Nephron progenitor cell (in vitro differentiated cells): ENCODE results near the gene GRK5.

Experiments used
- DNase-seq: peaks from one replicate; pipeline ENCODE4 v3.0.0; 2021
- H3K27ac Mint-ChIP-seq: 2 replicates; pipeline ENCODE4 v1.8.0; 2021; ENCODE audit warnings: mild to moderate bottlenecking, moderate library complexity, mixed read lengths
- H3K27me3 Mint-ChIP-seq: 2 replicates; pipeline ENCODE4 v1.8.0; 2021; ENCODE audit warnings: mild to moderate bottlenecking, low read depth, mixed read lengths; ENCODE audit not compliant: poor library complexity
- H3K36me3 Mint-ChIP-seq: 2 replicates; pipeline ENCODE4 v1.8.0; 2021; ENCODE audit warnings: low read depth, mixed read lengths
- H3K4me1 Mint-ChIP-seq: 2 replicates; pipeline ENCODE4 v1.8.0; 2021; ENCODE audit warnings: mixed read lengths
- H3K4me3 Mint-ChIP-seq: 2 replicates; pipeline ENCODE4 v1.8.0; 2021; ENCODE audit warnings: mild to moderate bottlenecking, moderate library complexity, mixed read lengths
- H3K9me3 Mint-ChIP-seq: 2 replicates; pipeline ENCODE4 v1.8.0; 2021; ENCODE audit warnings: mild to moderate bottlenecking, moderate library complexity, mixed read lengths
- TF ChIP-seq, protein P1 (sequence below): fragments of 200-600 bp; sonication (generic); IDR thresholded peaks from 2 replicates; pipeline ENCODE4 v1.5.0; 2021; ENCODE audit warnings: antibody characterized with exemption

Gene GRK5

GRCh38 chr10:119278126-119278709 lies 70.8 kb downstream of the GRK5 start:
- H3K27me3 Mint-ChIP-seq: peaks cover 7% of the 10 kb centered on the region
- no peak for DNase-seq
- H3K27ac Mint-ChIP-seq: no peak overlapping the region
- H3K4me3 Mint-ChIP-seq: no peak overlapping the region
- peaks cover 6% of the 10 kb centered on the region for H3K9me3 Mint-ChIP-seq
- TF ChIP-seq, protein P1, sequence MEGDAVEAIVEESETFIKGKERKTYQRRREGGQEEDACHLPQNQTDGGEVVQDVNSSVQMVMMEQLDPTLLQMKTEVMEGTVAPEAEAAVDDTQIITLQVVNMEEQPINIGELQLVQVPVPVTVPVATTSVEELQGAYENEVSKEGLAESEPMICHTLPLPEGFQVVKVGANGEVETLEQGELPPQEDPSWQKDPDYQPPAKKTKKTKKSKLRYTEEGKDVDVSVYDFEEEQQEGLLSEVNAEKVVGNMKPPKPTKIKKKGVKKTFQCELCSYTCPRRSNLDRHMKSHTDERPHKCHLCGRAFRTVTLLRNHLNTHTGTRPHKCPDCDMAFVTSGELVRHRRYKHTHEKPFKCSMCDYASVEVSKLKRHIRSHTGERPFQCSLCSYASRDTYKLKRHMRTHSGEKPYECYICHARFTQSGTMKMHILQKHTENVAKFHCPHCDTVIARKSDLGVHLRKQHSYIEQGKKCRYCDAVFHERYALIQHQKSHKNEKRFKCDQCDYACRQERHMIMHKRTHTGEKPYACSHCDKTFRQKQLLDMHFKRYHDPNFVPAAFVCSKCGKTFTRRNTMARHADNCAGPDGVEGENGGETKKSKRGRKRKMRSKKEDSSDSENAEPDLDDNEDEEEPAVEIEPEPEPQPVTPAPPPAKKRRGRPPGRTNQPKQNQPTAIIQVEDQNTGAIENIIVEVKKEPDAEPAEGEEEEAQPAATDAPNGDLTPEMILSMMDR: no peak
- peaks cover 48% of the 10 kb centered on the region for H3K4me1 Mint-ChIP-seq
- H3K36me3 Mint-ChIP-seq: peaks cover 14% of the 10 kb centered on the region

DNA sequence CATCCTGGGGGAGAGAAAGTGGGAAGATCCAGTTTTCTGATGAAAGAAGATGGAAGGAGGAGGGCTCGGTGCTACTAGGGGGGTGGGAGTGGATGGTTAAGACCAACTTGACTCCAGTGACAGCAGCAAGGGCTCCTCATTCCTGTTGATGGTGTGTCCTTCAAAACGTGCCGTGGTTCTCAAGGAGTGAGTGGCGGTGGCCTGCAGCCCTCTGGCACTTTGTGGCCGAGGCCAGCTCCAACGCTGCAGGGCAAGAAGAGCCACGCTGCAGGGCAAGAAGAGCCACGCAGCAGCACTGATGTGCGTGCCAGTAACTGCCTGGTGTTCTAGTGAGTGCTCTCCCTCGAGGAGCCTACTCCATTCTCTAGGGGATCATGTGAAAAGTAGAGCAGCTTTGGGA lies 72.1 kb downstream of the GRK5 start:
- Mint-ChIP-seq H3K4me1 (peaks cover 51% of the 10 kb centered on the region), H3K27ac (no peak overlapping the region), H3K36me3 (peaks cover 14% of the 10 kb centered on the region), H3K9me3 (peaks cover 6% of the 10 kb centered on the region), H3K27me3 (peaks cover 7% of the 10 kb centered on the region), H3K4me3 (no peak overlapping the region)
- TF ChIP-seq, protein P1: no peak
- no peak for DNase-seq

DNA sequence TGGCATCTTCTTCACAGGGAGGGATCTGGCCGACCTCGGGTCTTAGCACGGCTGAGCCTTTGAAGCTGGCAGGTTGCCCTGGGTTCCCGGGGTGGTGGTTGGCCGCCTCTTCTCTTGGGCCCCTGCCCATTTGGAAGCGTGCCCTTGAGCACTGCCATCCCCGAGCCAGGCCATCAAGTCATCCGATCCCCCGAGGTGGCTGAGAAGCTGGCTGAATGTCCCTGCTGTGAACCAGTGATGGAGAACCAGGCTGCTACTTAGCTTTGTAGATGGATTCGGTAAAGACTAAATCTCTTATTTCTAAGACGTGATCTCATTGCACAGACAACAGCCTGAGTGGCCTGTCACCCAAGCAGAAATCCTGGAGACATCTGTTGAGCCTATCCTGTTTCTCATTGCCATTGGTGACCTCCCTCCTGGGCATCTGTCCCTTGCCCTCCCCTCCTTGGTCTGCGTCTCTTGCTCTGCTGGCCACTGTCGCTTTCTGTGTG lies 74.3 kb downstream of the GRK5 start:
- TF ChIP-seq, protein P1: no peak
- Mint-ChIP-seq H3K4me3 (no peak overlapping the region), H3K27ac (peak overlapping the region; percentile 71), H3K36me3 (peaks cover 14% of the 10 kb centered on the region), H3K9me3 (peaks cover 6% of the 10 kb centered on the region), H3K27me3 (peaks cover 10% of the 10 kb centered on the region), H3K4me1 (peaks cover 59% of the 10 kb centered on the region)
- DNase-seq: no peak

DNA sequence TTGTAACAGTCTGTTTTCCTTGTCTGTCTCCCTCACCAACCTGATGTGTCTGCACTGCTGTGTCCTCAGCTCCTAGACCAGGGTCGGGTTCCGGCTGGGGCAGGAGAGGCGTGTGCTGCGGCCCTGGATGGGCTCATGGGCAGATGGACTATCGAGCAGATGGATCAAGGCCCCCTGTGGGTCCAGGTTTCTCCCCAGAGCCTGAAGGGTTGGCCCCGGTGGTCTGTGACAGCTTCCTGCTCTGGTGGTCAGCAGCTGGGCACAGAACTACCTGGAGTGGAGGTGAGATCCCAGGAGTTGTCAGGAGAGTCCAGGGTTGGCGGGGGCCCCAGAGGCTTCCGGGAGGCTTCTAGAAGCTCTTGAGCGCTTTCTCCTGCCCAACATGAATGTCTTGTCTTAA lies 75.1 kb downstream of the GRK5 start:
- Mint-ChIP-seq H3K4me1 (peaks cover 66% of the 10 kb centered on the region), H3K9me3 (peaks cover 3% of the 10 kb centered on the region), H3K27ac (peak overlapping the region; percentile 71), H3K27me3 (peaks cover 10% of the 10 kb centered on the region), H3K36me3 (peaks cover 8% of the 10 kb centered on the region), H3K4me3 (no peak overlapping the region)
- TF ChIP-seq, protein P1: no peak
- DNase-seq: no peak

- Mint-ChIP-seq H3K9me3 (no peaks in the 10 kb centered on the region), H3K36me3 (no peaks in the 10 kb centered on the region), H3K4me1 (peaks cover 75% of the 10 kb centered on the region), H3K4me3 (no peak overlapping the region), H3K27ac (peak overlapping the region; percentile 71), H3K27me3 (peaks cover 10% of the 10 kb centered on the region)
- TF ChIP-seq, protein P1: no peak
- DNase-seq: no peak
Observed at GRCh38 chr10:119283387-119283786, 76.0 kb downstream of the GRK5 start.

- Mint-ChIP-seq H3K36me3 (no peaks in the 10 kb centered on the region), H3K9me3 (no peaks in the 10 kb centered on the region), H3K4me3 (no peak overlapping the region), H3K27me3 (peaks cover 12% of the 10 kb centered on the region), H3K27ac (peak overlapping the region; percentile 71), H3K4me1 (peaks cover 75% of the 10 kb centered on the region)
- no peak for DNase-seq
- TF ChIP-seq, protein P1: no peak
Observed at GRCh38 chr10:119283818-119284217, 76.4 kb downstream of the GRK5 start.
